HepG2 (cell line): ENCODE measurements around the gene STEAP3. TPM values are rescaled to one million over a fixed set of nuclear protein-coding genes. Genes with fewer than 3 reads are reported as not detected.

Source experiments
- LBX2 ChIP-seq: sonication (generic); formaldehyde crosslinking; IDR thresholded peaks from 2 replicates; pipeline ENCODE4 v1.5.0; 2020; ENCODE audit warnings: missing genetic modification reagents, mild to moderate bottlenecking, borderline replicate concordance
- MTF1 ChIP-seq: sonication (generic); formaldehyde crosslinking; IDR thresholded peaks from 2 replicates; pipeline ENCODE4 v1.5.0; 2020; ENCODE audit warnings: missing genetic modification reagents
- MXD1 ChIP-seq: sonication (generic); formaldehyde crosslinking; IDR thresholded peaks from 2 replicates; pipeline ENCODE4 v1.4.0; 2020; ENCODE audit warnings: mild to moderate bottlenecking, missing genetic modification reagents
- ONECUT2 ChIP-seq: sonication (generic); formaldehyde crosslinking; IDR thresholded peaks from 2 replicates; pipeline ENCODE4 v1.4.0; 2020; ENCODE audit warnings: missing genetic modification reagents
- REST ChIP-seq, 2 experiments: IDR thresholded peaks; 2 replicates each; pipeline ENCODE4 v1.6.1; 2011 to 2012; ENCODE audit warnings: low read length in 2 of 2, borderline replicate concordance in 1 of 2, low read depth in 1 of 2, mild to moderate bottlenecking in 1 of 2, moderate library complexity in 1 of 2
- RFX5 ChIP-seq: IDR thresholded peaks from 2 replicates; pipeline ENCODE4 v1.6.1; 2011; ENCODE audit warnings: low read depth, low read length, improper control_type of control experiment
- RNF2 ChIP-seq: fragments of 450-650 bp; conservative IDR thresholded peaks from 2 replicates; pipeline ENCODE4 v1.6.1; 2016; ENCODE audit warnings: low read depth
- SIN3A ChIP-seq: IDR thresholded peaks from 2 replicates; pipeline ENCODE4 v1.6.1; 2011; ENCODE audit warnings: low read depth, mild to moderate bottlenecking, control low read depth, low read length, borderline replicate concordance
- SMAD3 ChIP-seq: sonication (generic); formaldehyde crosslinking; IDR thresholded peaks from 2 replicates; pipeline ENCODE4 v1.4.0; 2020; ENCODE audit warnings: missing genetic modification reagents
- STAT6 ChIP-seq: sonication (generic); formaldehyde crosslinking; IDR thresholded peaks from 2 replicates; pipeline ENCODE4 v1.4.0; 2020; ENCODE audit warnings: missing genetic modification reagents, mild to moderate bottlenecking, borderline replicate concordance
- TGIF2 ChIP-seq: IDR thresholded peaks from 2 replicates; pipeline ENCODE4 v1.6.1; 2016; ENCODE audit warnings: control low read depth, missing compliant biosample characterization
- ZEB1 ChIP-seq: IDR thresholded peaks from 2 replicates; pipeline ENCODE4 v1.6.1; 2012; ENCODE audit warnings: mild to moderate bottlenecking, low read depth, inconsistent platforms; ENCODE audit not compliant: insufficient replicate concordance
- ZNF337 ChIP-seq: sonication (generic); formaldehyde crosslinking; IDR thresholded peaks from 2 replicates; pipeline ENCODE4 v1.5.1; 2020; ENCODE audit warnings: missing genetic modification reagents, low read depth, mild to moderate bottlenecking, borderline replicate concordance
- ZNF484 ChIP-seq: sonication (generic); formaldehyde crosslinking; IDR thresholded peaks from 2 replicates; pipeline ENCODE4 v1.5.1; 2020; ENCODE audit warnings: mild to moderate bottlenecking, low read depth, missing genetic modification reagents, borderline replicate concordance
- ZNF574 ChIP-seq: sonication (generic); formaldehyde crosslinking; IDR thresholded peaks from 2 replicates; pipeline ENCODE4 v1.4.0; 2020; ENCODE audit warnings: missing genetic modification reagents
- ZNF607 ChIP-seq: sonication (generic); formaldehyde crosslinking; IDR thresholded peaks from 2 replicates; pipeline ENCODE4 v1.5.1; 2020; ENCODE audit warnings: missing genetic modification reagents, mild to moderate bottlenecking, borderline replicate concordance
- ZNF616 ChIP-seq: sonication (generic); formaldehyde crosslinking; IDR thresholded peaks from 2 replicates; pipeline ENCODE4 v1.5.0; 2020; ENCODE audit warnings: low read depth, mild to moderate bottlenecking, missing genetic modification reagents
- ZNF629 ChIP-seq: sonication (generic); formaldehyde crosslinking; conservative IDR thresholded peaks from 2 replicates; pipeline ENCODE4 v1.5.0; 2020; ENCODE audit warnings: missing genetic modification reagents
- ZNF7 ChIP-seq: IDR thresholded peaks from 2 replicates; pipeline ENCODE4 v1.6.1; 2016; ENCODE audit warnings: missing biosample characterization, missing genetic modification reagents
- polyA plus RNA-seq, 8 experiments: library from polyadenylated mRNA; depleted of rRNA in 3 of 8; stranded (reverse) in 7 of 8; unstranded in 1 of 8; fragments of >200 nt; fragmentation: Illumina TruSeq in 4 of 8; extraction: Trizol in 4 of 8; gene quantifications; 2 replicates each; pipeline versions ENCODE4 v1.2.1 to v1.2.3, GENCODE V29; 2011 to 2016; ENCODE audit warnings: low read depth in 4 of 8, missing spikeins in 1 of 8, mixed read lengths in 1 of 8; ENCODE audit not compliant: insufficient read depth in 1 of 8
- total RNA-seq, 5 experiments: library from RNA; depleted of rRNA; stranded (reverse); fragments of >200 nt; fragmentation: Illumina TruSeq; extraction: Trizol; gene quantifications; 2 replicates each; pipeline ENCODE4 v1.2.3, GENCODE V29; 2016; ENCODE audit warnings: low read depth in 1 of 5

Gene STEAP3
- total and polyA plus RNA-seq, 2 of the 13 experiments (the other 11 are each of a cell fraction or from before 2014, with no cell fraction given), result 7.3 to 21.1 TPM

- TF ChIP-seq STAT6 (CRISPR knock-in tag), result no peak
- TF ChIP-seq ZNF574 (CRISPR knock-in tag), result peak; percentile 42; the same call in 1 of the 2 replicates
- no peak for TF ChIP-seq ZNF484 (CRISPR knock-in tag)
- TF ChIP-seq ONECUT2, result no peak
- TF ChIP-seq RFX5, result no peak
- TF ChIP-seq ZNF607 (CRISPR knock-in tag), result no peak; the same call in 1 of the 2 replicates
- no peak for TF ChIP-seq ZNF7 (CRISPR knock-in tag)
- TF ChIP-seq REST (IDR thresholded peaks at IDR 0.05; ENCODE audit: borderline replicate concordance in 1 of 2, low read depth in 1 of 2, low read length in 2 of 2), result peak in 1 of 2 experiments; percentile 24; a peak in 1 of 4 replicates
- peak; percentile 39; the same call in 1 of the 2 replicates for TF ChIP-seq RNF2
- no peak for TF ChIP-seq SMAD3 (CRISPR knock-in tag)
- no peak for TF ChIP-seq ZNF629 (CRISPR knock-in tag)
- TF ChIP-seq MXD1 (CRISPR knock-in tag), result peak; percentile 94
- no peak for TF ChIP-seq TGIF2 (CRISPR knock-in tag)
- no peak for TF ChIP-seq MTF1 (CRISPR knock-in tag)
- TF ChIP-seq SIN3A, result peak; percentile 38; the same call in 1 of the 2 replicates
- TF ChIP-seq ZNF616 (CRISPR knock-in tag), result no peak
- no peak for TF ChIP-seq ZNF337 (CRISPR knock-in tag)
- TF ChIP-seq ZEB1, result peak; percentile 17
- TF ChIP-seq LBX2, result no peak
Measured at GRCh38 chr2:119223521-119224390, at the start of gene STEAP3 (continued).
